DND-41 (cell line): ENCODE measurements around the gene B4GALT3.

Source experiments
- CTCF ChIP-seq: IDR thresholded peaks from 2 replicates; pipeline ENCODE4 v1.5.1; 2012; ENCODE audit warnings: borderline replicate concordance, low read length, moderate library complexity, mild to moderate bottlenecking; ENCODE audit not compliant: poor library complexity, severe bottlenecking; ENCODE audit errors: extremely low read depth
- EZH2 ChIP-seq: IDR thresholded peaks from 3 replicates; pipeline ENCODE4 v1.6.1; 2012; ENCODE audit warnings: borderline replicate concordance, low read depth, mild to moderate bottlenecking, moderate library complexity, low read length, inconsistent platforms; ENCODE audit not compliant: severe bottlenecking

GRCh38 chr1:161222175-161223019 is 45.1 kb upstream of the B4GALT3 start:
- no peak for TF ChIP-seq CTCF
- TF ChIP-seq EZH2, result no peak
